Natural killer cell (primary cell): ENCODE measurements around the gene S100B. TPM values are rescaled to one million over a fixed set of nuclear protein-coding genes. Genes with fewer than 3 reads are reported as not detected.

Experiments used
- ATAC-seq, 3 donors: fragments of 150-1000 bp in 2 of 3; fragments of 200-7000 bp in 1 of 3; cut with Tn5 transposase; 1 replicate in 1 of 3; 2 replicates in 2 of 3; pipeline ENCODE4 v1.10.0; 2021; ENCODE audit warnings: mild to moderate bottlenecking in 2 of 3, moderate library complexity in 2 of 3
- DNase-seq, 2 donors: peaks; one replicate each; pipeline versions ENCODE4 v3.0.0 to v3.0.0-alpha.2; 2013 to 2021; ENCODE audit warnings: mixed read lengths in 1 of 2
- H3K27ac ChIP-seq: one replicate; pipeline ENCODE4 v1.5.1; 2013; ENCODE audit warnings: mild to moderate bottlenecking, low read length
- H3K27me3 ChIP-seq: one replicate; pipeline ENCODE4 v1.6.1; 2013; ENCODE audit warnings: low read length; ENCODE audit not compliant: control insufficient read depth, insufficient read depth
- H3K36me3 ChIP-seq: one replicate; pipeline ENCODE4 v1.6.1; 2013; ENCODE audit warnings: low read length; ENCODE audit not compliant: control insufficient read depth, insufficient read depth
- H3K4me1 ChIP-seq: one replicate; pipeline ENCODE4 v1.6.1; 2013; ENCODE audit warnings: low read length; ENCODE audit not compliant: control insufficient read depth, insufficient read depth
- H3K4me3 ChIP-seq: one replicate; pipeline ENCODE4 v1.5.1; 2013; ENCODE audit warnings: low read length
- H3K9me3 ChIP-seq: one replicate; pipeline ENCODE4 v1.6.1; 2013; ENCODE audit warnings: low read length; ENCODE audit not compliant: control insufficient read depth, insufficient read depth
- H3K27ac Mint-ChIP-seq, 2 donors: one replicate each; pipeline ENCODE4 v1.8.0; 2022; ENCODE audit warnings: mild to moderate bottlenecking in 2 of 2, mixed read lengths in 2 of 2, moderate library complexity in 1 of 2
- H3K27me3 Mint-ChIP-seq, 2 donors: one replicate each; pipeline ENCODE4 v1.8.0; 2022; ENCODE audit warnings: low read depth in 2 of 2, mixed read lengths in 2 of 2
- H3K36me3 Mint-ChIP-seq: one replicate; pipeline ENCODE4 v1.8.0; 2022; ENCODE audit warnings: mixed read lengths
- H3K4me1 Mint-ChIP-seq, 2 donors: one replicate each; pipeline ENCODE4 v1.8.0; 2022; ENCODE audit warnings: mixed read lengths in 2 of 2
- H3K4me3 Mint-ChIP-seq: one replicate; pipeline ENCODE4 v1.8.0; 2022; ENCODE audit warnings: mild to moderate bottlenecking, moderate library complexity, mixed read lengths
- H3K9me3 Mint-ChIP-seq, 2 donors: one replicate each; pipeline ENCODE4 v1.8.0; 2022; ENCODE audit warnings: mixed read lengths in 2 of 2
- CTCF ChIP-seq: fragments of 200-600 bp; IDR thresholded peaks from one replicate; pipeline ENCODE4 v1.8.0; 2022; ENCODE audit warnings: antibody characterized with exemption
- WGBS: methylation state at CpG from one replicate; pipeline ENCODE4 v1.1.7; 2013; ENCODE audit warnings: missing lambda C conversion rate; ENCODE audit not compliant: insufficient coverage; 5-methylcytosine and 5-hydroxymethylcytosine counted together
- intact Hi-C: fragments of 100-400 bp; cut with micrococcal nuclease; formaldehyde crosslinking; loops from one replicate; pipeline ENCODE4 v1.14.2; 2022
- total RNA-seq, 4 donors: library from RNA; stranded (reverse); fragments of 120-200 nt in 1 of 4; gene quantifications; one replicate each; pipeline versions ENCODE4 v1.2.3 to v1.2.4, GENCODE V29; 2013 to 2022

The S100B gene
- total RNA-seq, 3 donors from 2014 or later (not counting 1 experiment from before 2014, with no cell fraction given) = 4.0 to 58.9 TPM; not detected in 1

GRCh38 chr21:46635324-46636180 lies 30.7 kb upstream of the S100B start, which contains the start of gene PRMT2:
Gene PRMT2, plus strand, starts transcription at chr21:46635674. Its CDS starts 1,278 bp downstream, at chr21:46636952.
- peak; percentile 97 to 99 for DNase-seq
- H3K36me3 ChIP-seq = no peaks in the 10 kb centered on the region
- no peaks in the 10 kb centered on the region for H3K9me3 ChIP-seq
- Mint-ChIP-seq H3K27ac (peak within 1 kb of the TSS; percentile 93 to 99), H3K4me1 (peaks cover 53 to 65% of the 10 kb centered on the region in 2 donors), H3K36me3 (peaks cover 3% of the 10 kb centered on the region), H3K4me3 (peak within 1 kb of the TSS; percentile 98), H3K27me3 (no peaks in the 10 kb centered on the region), H3K9me3 (no peaks in the 10 kb centered on the region)
- peak; percentile 81 to 95 (median 91) for ATAC-seq
- peak within 1 kb of the TSS; percentile 86 for H3K4me3 ChIP-seq
- H3K4me1 ChIP-seq = peaks cover 31% of the 10 kb centered on the region
- no peak for TF ChIP-seq CTCF
- H3K27me3 ChIP-seq = no peaks in the 10 kb centered on the region
- peak within 1 kb of the TSS; percentile 90 for H3K27ac ChIP-seq
- WGBS = under 1% methylated on average over 90 of the region's 90 CpGs
- intact Hi-C loops = loop anchor here (2.0 kb wide), 1 partner anchor 77 kb away; no protein-coding TSS in a partner anchor

GRCh38 chr21:46634966-46635323 lies 30.1 kb upstream of the S100B start:
- H3K27ac Mint-ChIP-seq = peak overlapping the region; percentile 93 to 99
- H3K4me3 ChIP-seq = peak overlapping the region; percentile 86
- TF ChIP-seq CTCF = no peak
- intact Hi-C loops = no loop called here
- H3K36me3 ChIP-seq = no peaks in the 10 kb centered on the region
- no peaks in the 10 kb centered on the region for H3K9me3 ChIP-seq
- H3K27me3 Mint-ChIP-seq = no peaks in the 10 kb centered on the region
- H3K4me1 Mint-ChIP-seq = peaks cover 47 to 59% of the 10 kb centered on the region in 2 donors
- H3K27ac ChIP-seq = peak overlapping the region; percentile 90
- 0% methylated on average over 11 of the region's 14 CpGs for WGBS
- no peaks in the 10 kb centered on the region for H3K36me3 Mint-ChIP-seq
- peak; percentile 9 to 19 (median 14) for ATAC-seq
- no peaks in the 10 kb centered on the region for H3K9me3 Mint-ChIP-seq
- no peaks in the 10 kb centered on the region for H3K27me3 ChIP-seq
- DNase-seq = peak in 1 of 2 donors; percentile 74
- peaks cover 31% of the 10 kb centered on the region for H3K4me1 ChIP-seq
- peak overlapping the region; percentile 98 for H3K4me3 Mint-ChIP-seq

DNA sequence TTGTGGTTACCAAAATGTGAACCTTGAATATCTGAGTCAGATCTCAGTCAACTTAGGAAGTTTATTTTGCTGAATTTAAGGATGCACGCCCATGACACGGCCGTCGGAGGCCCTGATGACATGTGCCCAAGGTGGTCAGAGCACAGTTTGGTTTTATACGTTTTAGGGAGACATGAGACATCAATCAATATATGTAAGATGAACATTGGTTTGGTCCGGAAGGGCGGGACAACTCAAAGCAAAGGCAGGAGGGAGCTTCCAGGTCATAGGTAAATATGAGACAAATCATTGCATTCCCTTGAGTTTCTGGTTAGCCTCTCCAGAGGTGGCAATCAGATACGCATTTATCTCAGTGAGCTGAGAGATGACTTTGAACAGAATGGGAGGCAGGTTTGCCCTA lies 29.5 kb upstream of the S100B start:
- Mint-ChIP-seq H3K36me3 (no peaks in the 10 kb centered on the region), H3K9me3 (no peaks in the 10 kb centered on the region), H3K27ac (peak overlapping the region; percentile 93 to 99), H3K4me1 (peaks cover 41 to 54% of the 10 kb centered on the region in 2 donors), H3K4me3 (peak overlapping the region; percentile 98), H3K27me3 (no peaks in the 10 kb centered on the region)
- TF ChIP-seq CTCF = no peak
- Histone ChIP-seq H3K36me3 (no peaks in the 10 kb centered on the region), H3K4me1 (peaks cover 31% of the 10 kb centered on the region), H3K4me3 (no peak overlapping the region), H3K27ac (peak overlapping the region; percentile 90), H3K27me3 (no peaks in the 10 kb centered on the region), H3K9me3 (no peaks in the 10 kb centered on the region)
- 90% methylated on average over 8 of the region's 8 CpGs for WGBS
- DNase-seq = peak in 1 of 2 donors; percentile 36
- intact Hi-C loops = no loop called here
- ATAC-seq = no peak
